ENCODE results near the gene HOXC12.

The HOXC12 gene

GRCh38 chr12:53954694-53955035, at the start of gene HOXC12:
TSS of gene HOXC12 (plus strand) at chr12:53954903. CDS start at chr12:53954930, 27 bp downstream.
- DNase-seq: no peak

GRCh38 chr12:53907103-53907502, 47.6 kb upstream of the HOXC12 start:
- DNase-seq: no peak

GRCh38 chr12:53916788-53917655, 37.7 kb upstream of the HOXC12 start:
- no peak for DNase-seq

GRCh38 chr12:53924521-53925405, 29.9 kb upstream of the HOXC12 start:
- DNase-seq: no peak

GRCh38 chr12:53927220-53928029, 27.3 kb upstream of the HOXC12 start:
- DNase-seq: no peak

GRCh38 chr12:53928054-53928835, 26.5 kb upstream of the HOXC12 start:
- DNase-seq: no peak

- no peak for DNase-seq
These were observed 25.2 kb upstream of the HOXC12 start for GRCh38 chr12:53929527-53929926.

- DNase-seq: no peak
These were observed 24.0 kb upstream of the HOXC12 start for GRCh38 chr12:53930591-53931255.

- DNase-seq: no peak
These were observed 22.7 kb upstream of the HOXC12 start for GRCh38 chr12:53931844-53932581.

GRCh38 chr12:53932915-53933314, 21.8 kb upstream of the HOXC12 start:
- no peak for DNase-seq

- DNase-seq: no peak
These were observed 19.0 kb upstream of the HOXC12 start for GRCh38 chr12:53935383-53936341.

GRCh38 chr12:53937099-53937498, 17.6 kb upstream of the HOXC12 start:
- DNase-seq: no peak

GRCh38 chr12:53937596-53938325, 16.9 kb upstream of the HOXC12 start:
- no peak for DNase-seq

- DNase-seq: no peak
These were observed 16.2 kb upstream of the HOXC12 start, which contains the start of gene HOXC13 for GRCh38 chr12:53938326-53939140. TSS of gene HOXC13 (plus strand) at chr12:53938831. CDS start at chr12:53938907, 76 bp downstream.

GRCh38 chr12:53939141-53940108, 15.3 kb upstream of the HOXC12 start:
- DNase-seq: no peak

- DNase-seq: no peak
These were observed 14.2 kb upstream of the HOXC12 start for GRCh38 chr12:53940443-53941014.

Measured in CD4-positive, alpha-beta T cell treated with Interleukin-15 for 1 hour (primary cell).